HG02970 (cell line): ENCODE data around the gene DNAJA2.

Experiments
- ATAC-seq: cut with Tn5 transposase; IDR thresholded peaks from one replicate; pipeline ENCODE4 v1.9.1; 2021; ENCODE audit warnings: mild to moderate bottlenecking, moderate library complexity, moderate number of reproducible peaks; ENCODE audit not compliant: unreplicated experiment, low FRiP score

DNAJA2 gene

DNA sequence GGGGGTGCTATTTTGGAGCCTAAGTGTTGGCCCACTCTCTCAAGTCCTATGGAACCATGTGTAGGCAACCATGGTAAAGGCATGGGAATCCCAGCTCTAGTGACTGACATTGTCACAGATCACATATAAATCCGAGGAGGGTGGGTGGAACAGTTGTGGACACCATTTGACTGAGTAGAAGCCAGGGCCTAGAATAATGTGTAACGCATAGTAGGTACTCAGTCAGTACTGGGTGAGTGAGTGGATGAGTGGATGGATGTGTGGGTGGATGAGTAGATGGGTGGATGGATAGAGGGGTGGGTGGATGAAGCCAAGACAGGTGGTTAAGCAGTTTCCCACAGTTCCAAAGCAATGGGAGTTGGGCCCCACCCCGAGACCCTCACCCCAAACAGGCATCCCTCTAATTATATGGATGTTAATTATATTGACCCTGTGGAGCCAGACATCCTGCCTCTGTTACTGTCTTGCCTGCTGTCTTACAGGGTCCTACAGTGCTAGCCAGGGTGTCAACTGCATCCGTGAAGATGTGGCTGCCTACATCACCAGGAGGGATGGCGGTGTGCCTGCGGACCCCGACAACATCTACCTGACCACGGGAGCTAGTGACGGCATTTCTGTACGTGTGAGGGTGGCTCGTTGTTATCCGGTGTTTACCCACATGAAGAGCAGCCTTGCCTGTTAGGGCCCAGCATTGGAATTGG, 67.0 kb downstream of the DNAJA2 start:
- no peak for ATAC-seq
